Measurements from ENCODE around the gene KLHDC4.

Gene KLHDC4

DNA sequence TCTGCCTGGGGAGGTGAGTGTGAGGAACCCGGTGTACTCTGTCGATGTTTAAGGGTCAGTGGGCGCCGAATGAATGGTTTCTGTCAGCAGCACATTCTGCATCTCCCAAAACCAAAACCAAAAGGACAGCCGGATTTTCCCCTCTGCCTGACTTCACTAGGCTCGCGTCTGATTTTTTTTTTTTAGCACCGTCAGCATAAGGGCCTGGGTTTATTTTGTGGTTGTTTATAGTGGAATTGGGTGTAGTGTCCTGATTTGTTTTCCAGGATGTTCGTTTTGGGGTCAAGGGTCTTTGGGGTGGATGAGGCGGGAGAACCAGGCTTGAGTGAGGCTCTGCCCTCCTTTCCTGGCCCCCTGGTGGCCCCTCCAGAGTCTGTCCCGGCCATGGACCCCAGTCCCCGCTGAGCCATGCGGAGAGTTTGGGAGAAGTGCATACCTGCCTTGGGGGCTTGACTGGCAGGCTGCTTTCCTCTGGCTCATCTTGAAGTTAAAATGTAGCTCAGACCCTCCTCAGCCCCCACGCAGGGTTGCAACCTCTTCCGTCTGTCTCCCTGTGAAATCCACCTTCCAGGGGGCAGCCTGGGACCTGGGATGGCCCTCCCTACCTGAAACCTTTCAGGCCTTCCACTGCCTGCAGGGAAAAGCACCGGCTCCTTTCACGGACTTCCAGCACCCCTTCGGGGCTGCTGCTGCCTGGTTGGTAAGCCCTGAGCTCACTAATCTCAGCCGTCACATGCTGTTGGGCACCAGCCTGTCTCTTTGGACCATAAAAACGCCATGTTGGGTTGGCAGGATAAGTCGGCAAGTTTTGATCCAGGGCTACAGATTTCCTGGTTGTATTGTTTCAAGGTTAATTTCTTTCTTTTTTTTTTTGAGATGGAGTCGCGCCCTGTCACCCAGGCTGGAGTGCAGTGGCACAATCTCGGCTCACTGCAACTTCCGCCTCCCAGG, 103.3 kb downstream of the KLHDC4 start:
- ATAC-seq (no peak), DNase-seq (no peak)
- Mint-ChIP-seq H3K27ac (no peak overlapping the region), H3K4me3 (no peak overlapping the region), H3K4me1 (peaks cover 11% of the 10 kb centered on the region), H3K27me3 (peaks cover 35% of the 10 kb centered on the region), H3K9me3 (no peaks in the 10 kb centered on the region)

DNA sequence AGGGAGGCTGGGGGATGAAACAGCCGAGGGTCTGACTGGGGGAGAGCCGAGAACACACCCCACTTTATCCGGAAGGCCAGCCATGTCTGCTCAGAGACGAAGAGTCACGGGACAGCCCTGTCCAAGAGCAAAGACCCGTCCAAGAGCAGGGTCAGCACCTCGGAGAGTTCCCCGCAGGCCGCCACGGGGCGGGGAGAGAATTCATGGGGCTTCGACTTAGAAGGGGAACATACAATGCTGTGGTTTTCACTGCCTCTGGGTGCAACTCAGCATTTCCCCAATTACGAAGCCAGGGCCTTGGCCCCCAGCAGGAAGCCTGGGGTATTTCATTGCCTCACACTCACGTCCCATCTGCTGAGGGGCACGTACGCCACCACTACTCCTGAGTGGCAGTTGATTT, 104.2 kb downstream of the KLHDC4 start:
- Mint-ChIP-seq H3K27ac (peak overlapping the region in 1 of 2 donors; percentile 42), H3K9me3 (no peaks in the 10 kb centered on the region), H3K4me3 (no peak overlapping the region), H3K4me1 (peaks cover 11% of the 10 kb centered on the region), H3K27me3 (peaks cover 35% of the 10 kb centered on the region)
- peak; percentile 19 to 31 for DNase-seq
- peak; percentile 70 for ATAC-seq

DNA sequence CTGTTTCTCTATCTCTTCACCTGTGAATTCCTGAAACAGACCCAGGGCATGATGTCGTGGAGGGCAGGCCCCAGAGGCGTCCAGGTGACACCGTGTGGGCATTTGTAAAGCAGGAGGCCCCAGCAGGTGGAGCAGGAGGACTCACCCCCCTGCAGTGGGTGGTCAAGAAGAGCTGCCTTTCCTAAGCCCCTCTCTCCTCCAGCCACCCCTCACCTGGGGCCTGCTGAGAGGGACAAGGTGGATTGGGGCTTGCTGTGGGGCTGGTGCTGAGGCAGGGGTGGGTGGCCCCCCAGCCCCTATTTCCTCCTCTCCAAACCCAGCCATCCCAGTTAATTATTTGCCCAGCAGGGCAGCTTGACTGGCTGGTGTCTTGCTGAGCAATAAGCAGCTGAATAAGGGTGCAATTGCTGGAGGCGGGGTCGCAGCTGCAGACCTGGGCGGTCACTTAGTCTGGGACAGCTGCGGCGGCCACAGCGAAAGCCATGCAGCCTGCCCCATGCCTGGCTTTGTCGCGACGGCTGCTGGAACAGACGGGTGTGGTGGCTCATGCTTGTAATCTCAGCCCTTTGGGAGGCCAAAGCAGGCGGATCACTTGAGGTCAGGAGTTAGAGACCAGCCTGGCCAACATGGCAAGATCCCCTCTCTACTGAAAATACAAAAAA, 107.1 kb downstream of the KLHDC4 start:
- peak overlapping the region in 1 of 2 donors; percentile 59 for H3K27ac Mint-ChIP-seq
- no peaks in the 10 kb centered on the region for H3K9me3 Mint-ChIP-seq
- H3K27me3 Mint-ChIP-seq, result peaks cover 35% of the 10 kb centered on the region
- peaks cover 11% of the 10 kb centered on the region for H3K4me1 Mint-ChIP-seq
- ATAC-seq, result no peak
- DNase-seq, result no peak
- H3K4me3 Mint-ChIP-seq, result no peak overlapping the region

Measured in stimulated activated naive CD8-positive, alpha-beta T cell treated with anti-CD3 and anti-CD28 coated beads, Interleukin-15, amount 100 ng/mL, for 72 hours (primary cell).